GM10248 (cell line): ENCODE measurements around the gene FAM222A.

Experiments used
- CTCF ChIA-PET: fragments of 300-600 bp; sonication (Branson Sonifier 250); formaldehyde crosslinking; extraction: SDS; loops from one replicate; lab custom pipeline; 2021; ENCODE audit warnings: antibody characterized with exemption; lab: Yijun Ruan, JAX
- POLR2A ChIA-PET: fragments of 350-650 bp; sonication (Branson Sonifier 250); formaldehyde crosslinking; extraction: SDS; loops from one replicate; lab custom pipeline; 2020; ENCODE audit warnings: antibody characterized with exemption; lab: Yijun Ruan, JAX
- DNase-seq: peaks from one replicate; pipeline ENCODE4 v3.0.0; 2012; ENCODE audit errors: extremely low spot score
- CTCF ChIP-seq: IDR thresholded peaks from 2 replicates; pipeline ENCODE4 v1.5.1; 2012; ENCODE audit warnings: mild to moderate bottlenecking, low read depth; ENCODE audit errors: extremely low read depth, missing control alignments, control extremely low read depth

Gene FAM222A

GRCh38 chr12:109681986-109682707 is 31.5 kb upstream of the FAM222A start:
- no peak for DNase-seq
- ChIA-PET CTCF (no interaction called here), POLR2A (no interaction called here)
- TF ChIP-seq CTCF = no peak

- ChIA-PET POLR2A (interaction anchor here (0.7 kb wide), 1 partner anchor 8 kb away, joined by 4 read pairs; no protein-coding TSS in a partner anchor), CTCF (no interaction called here)
- DNase-seq = no peak
- TF ChIP-seq CTCF = no peak
Measured at GRCh38 chr12:109682708-109683060, 30.9 kb upstream of the FAM222A start.

GRCh38 chr12:109683316-109683715 is 30.3 kb upstream of the FAM222A start:
- no peak for TF ChIP-seq CTCF
- POLR2A ChIA-PET = interaction anchor here (0.7 kb wide), 1 partner anchor 8 kb away, joined by 4 read pairs; no protein-coding TSS in a partner anchor
- DNase-seq = no peak
- CTCF ChIA-PET = no interaction called here

DNA sequence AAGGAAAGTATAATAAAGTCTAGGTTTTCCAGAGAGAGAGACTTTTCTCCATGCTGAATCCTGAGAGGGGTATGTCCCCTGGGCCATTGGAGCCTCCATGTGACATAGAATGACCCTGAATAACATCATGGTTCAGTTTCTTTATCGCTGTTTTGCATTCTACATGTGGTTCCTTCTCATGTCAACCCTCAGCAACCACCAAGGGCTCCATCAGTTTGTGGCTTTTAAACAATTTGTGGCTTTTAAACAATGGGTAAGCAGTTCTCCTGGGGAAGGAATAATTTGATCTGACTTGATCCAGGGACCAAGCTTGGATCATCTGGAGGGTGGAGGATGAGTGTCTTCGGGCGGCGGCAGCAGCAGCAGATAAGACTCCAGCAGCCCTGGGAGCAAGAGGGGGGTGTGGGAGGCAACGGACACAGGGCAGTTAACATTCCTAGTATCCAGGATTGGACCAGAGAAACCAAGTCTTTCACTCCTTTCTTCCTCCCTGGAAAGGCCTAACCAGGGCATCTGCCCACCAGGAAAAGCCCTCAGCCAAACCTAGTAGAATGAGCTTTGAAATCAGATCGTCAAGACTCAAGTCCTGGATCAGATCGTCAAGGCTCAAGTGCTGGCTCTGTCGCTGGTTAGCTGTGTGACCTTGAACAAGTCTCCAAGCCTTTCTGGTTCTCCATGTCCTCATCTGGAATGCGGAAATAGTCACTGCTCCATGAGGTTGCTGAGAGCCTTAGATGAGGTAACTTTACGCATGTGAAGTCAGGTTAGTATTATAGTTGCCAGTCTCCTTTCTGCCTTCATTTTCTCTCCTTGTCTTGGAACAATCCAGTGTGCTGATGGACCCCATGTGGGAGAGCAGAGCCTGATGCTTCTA is 27.8 kb upstream of the FAM222A start:
- ChIA-PET POLR2A (no interaction called here), CTCF (interaction anchor here (1.3 kb wide), 1 partner anchor 88 kb away, joined by 3 read pairs; no protein-coding TSS in a partner anchor)
- no peak for DNase-seq
- TF ChIP-seq CTCF = no peak

- DNase-seq = no peak
- ChIA-PET POLR2A (no interaction called here), CTCF (interaction anchor here (1.2 to 1.3 kb wide), 3 partner anchors 9 to 89 kb away, joined by 3 read pairs; no protein-coding TSS in a partner anchor)
- TF ChIP-seq CTCF = no peak
Measured at GRCh38 chr12:109686523-109686922, 27.1 kb upstream of the FAM222A start.

DNA sequence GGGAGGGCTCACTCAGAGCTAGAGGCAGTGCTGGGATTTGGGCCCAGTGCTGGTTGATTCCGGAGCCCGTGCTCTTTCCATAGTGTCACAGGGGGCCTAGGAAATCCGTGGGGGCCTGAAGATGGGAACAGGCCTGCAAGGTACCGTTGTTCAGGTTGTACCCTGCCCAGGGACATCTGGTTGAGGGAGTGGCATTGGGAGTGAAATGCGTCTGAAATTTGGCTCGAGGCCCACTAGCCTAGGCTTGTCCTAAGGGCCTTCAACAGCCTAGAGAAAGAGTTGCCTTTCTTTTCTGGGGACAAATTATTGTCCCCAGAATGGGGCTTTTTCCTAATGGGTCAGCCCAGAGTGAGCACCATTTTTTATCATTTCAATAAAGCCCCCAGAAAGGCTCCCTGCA is 26.4 kb upstream of the FAM222A start:
- ChIA-PET POLR2A (no interaction called here), CTCF (interaction anchor here (1.2 to 1.3 kb wide), 2 partner anchors 10 to 11 kb away, joined by 3 read pairs; no protein-coding TSS in a partner anchor)
- DNase-seq = no peak
- no peak for TF ChIP-seq CTCF
